HG03280 (cell line): ENCODE measurements around the gene POLR1D.

Experiments
- ATAC-seq: cut with Tn5 transposase; IDR thresholded peaks from one replicate; pipeline ENCODE4 v1.9.1; 2021; ENCODE audit warnings: mild to moderate bottlenecking, moderate library complexity; ENCODE audit not compliant: unreplicated experiment

POLR1D gene

GRCh38 chr13:27637289-27637626 is 15.6 kb downstream of the POLR1D start:
- ATAC-seq, result no peak

GRCh38 chr13:27638001-27638400 is 16.3 kb downstream of the POLR1D start:
- no peak for ATAC-seq

- ATAC-seq, result no peak
Observed at GRCh38 chr13:27638521-27638920, 16.8 kb downstream of the POLR1D start.

GRCh38 chr13:27639186-27639585 is 17.5 kb downstream of the POLR1D start:
- no peak for ATAC-seq

GRCh38 chr13:27641711-27642502 is 20.2 kb downstream of the POLR1D start:
- ATAC-seq, result no peak

GRCh38 chr13:27643334-27644132 is 21.8 kb downstream of the POLR1D start:
- ATAC-seq, result no peak

GRCh38 chr13:27644302-27644701 is 22.6 kb downstream of the POLR1D start:
- no peak for ATAC-seq

GRCh38 chr13:27650312-27650711 is 28.6 kb downstream of the POLR1D start:
- ATAC-seq, result no peak

GRCh38 chr13:27654059-27654458 is 32.4 kb downstream of the POLR1D start:
- no peak for ATAC-seq

- no peak for ATAC-seq
Observed at GRCh38 chr13:27654816-27655215, 33.1 kb downstream of the POLR1D start.

GRCh38 chr13:27657724-27658123 is 36.0 kb downstream of the POLR1D start:
- no peak for ATAC-seq

- no peak for ATAC-seq
Observed at GRCh38 chr13:27658546-27658945, 36.9 kb downstream of the POLR1D start.

GRCh38 chr13:27659145-27659865 is 37.6 kb downstream of the POLR1D start:
- ATAC-seq, result no peak

GRCh38 chr13:27660511-27660910 is 38.8 kb downstream of the POLR1D start:
- ATAC-seq, result no peak

- no peak for ATAC-seq
Observed at GRCh38 chr13:27661017-27661416, 39.3 kb downstream of the POLR1D start.

- no peak for ATAC-seq
Observed at GRCh38 chr13:27662738-27663470, 41.2 kb downstream of the POLR1D start.

- no peak for ATAC-seq
Observed at GRCh38 chr13:27663947-27664346, 42.3 kb downstream of the POLR1D start.

GRCh38 chr13:27665333-27665732 is 43.6 kb downstream of the POLR1D start:
- ATAC-seq, result no peak

GRCh38 chr13:27665761-27666160 is 44.1 kb downstream of the POLR1D start:
- no peak for ATAC-seq

GRCh38 chr13:27666951-27667350 is 45.3 kb downstream of the POLR1D start:
- ATAC-seq, result no peak

GRCh38 chr13:27667946-27668345 is 46.3 kb downstream of the POLR1D start:
- no peak for ATAC-seq
